A549 (cell line): ENCODE measurements around the gene CIT. TPM values are rescaled to one million over a fixed set of nuclear protein-coding genes. Genes with fewer than 3 reads are reported as not detected.

Experiments
- ATAC-seq, 2 experiments: fragments of 200-7000 bp in 1 of 2; fragments of >200 bp in 1 of 2; cut with Nextera tagmentation in 1 of 2; cut with Tn5 transposase in 1 of 2; 3 replicates each; pipeline versions ENCODE4 v1.8.0 to v1.9.1; 2018 to 2020; ENCODE audit warnings: mild to moderate bottlenecking in 1 of 2, moderate library complexity in 1 of 2
- CTCF ChIA-PET: fragments of 300-600 bp; sonication (Branson Sonifier 250); formaldehyde crosslinking; extraction: SDS; loops from one replicate; lab custom pipeline; 2021; ENCODE audit warnings: antibody characterized with exemption, inconsistent platforms; lab: Yijun Ruan, JAX
- POLR2A ChIA-PET: fragments of 350-600 bp; formaldehyde crosslinking; extraction: SDS; loops from one replicate; lab custom pipeline; 2021; ENCODE audit warnings: antibody characterized with exemption, inconsistent platforms; lab: Yijun Ruan, JAX
- DNase-seq, 2 experiments: peaks; one replicate each; pipeline versions ENCODE4 v3.0.0 to v3.0.0-alpha.2; 2011 to 2016; ENCODE audit warnings: low read depth in 1 of 2, low spot score in 1 of 2
- FAIRE-seq: peaks from 2 replicates; lab custom pipeline; 2011; peaks lifted over from hg19 to GRCh38; lab: Jason Lieb, UNC
- H3K27ac ChIP-seq, 2 experiments: fragments of >200 bp; sonication (Bioruptor Twin); formaldehyde crosslinking; 3 replicates each; pipeline ENCODE4 v1.5.1; 2016 to 2017
- H3K4me1 ChIP-seq: fragments of >200 bp; sonication (Bioruptor Twin); formaldehyde crosslinking; 3 replicates; pipeline ENCODE4 v1.6.1; 2016
- H3K4me2 ChIP-seq: fragments of >200 bp; sonication (Bioruptor Twin); formaldehyde crosslinking; 3 replicates; pipeline ENCODE4 v1.6.1; 2016
- H3K4me3 ChIP-seq: fragments of >200 bp; sonication (Bioruptor Twin); formaldehyde crosslinking; 3 replicates; pipeline ENCODE4 v1.5.1; 2016
- H3K9me3 ChIP-seq: fragments of >200 bp; sonication (Bioruptor Twin); formaldehyde crosslinking; 3 replicates; pipeline ENCODE4 v1.6.1; 2016
- BHLHE40 ChIP-seq: IDR thresholded peaks from 2 replicates; pipeline ENCODE4 v1.6.1; 2012; ENCODE audit warnings: low read depth, low read length, inconsistent platforms
- CBX8 ChIP-seq: fragments of 200-600 bp; sonication (generic); IDR thresholded peaks from 2 replicates; pipeline ENCODE4 v1.6.1; 2016
- CHD4 ChIP-seq: fragments of 200-600 bp; sonication (generic); IDR thresholded peaks from 2 replicates; pipeline ENCODE4 v1.6.1; 2016; ENCODE audit warnings: antibody characterized with exemption, mild to moderate bottlenecking, borderline replicate concordance
- MYC ChIP-seq: IDR thresholded peaks from 2 replicates; pipeline ENCODE4 v1.6.1; 2012; ENCODE audit warnings: mild to moderate bottlenecking, inconsistent platforms, low read length, improper control_type of control experiment, borderline replicate concordance
- NR3C1 ChIP-seq: fragments of >200 bp; sonication (Bioruptor Twin); formaldehyde crosslinking; IDR thresholded peaks from 3 replicates; pipeline ENCODE4 v1.6.1; 2017
- PBX3 ChIP-seq: IDR thresholded peaks from 2 replicates; pipeline ENCODE4 v1.6.1; 2012
- PHF8 ChIP-seq: fragments of 200-600 bp; sonication (generic); IDR thresholded peaks from 2 replicates; pipeline ENCODE4 v1.6.1; 2016; ENCODE audit warnings: low read depth, mild to moderate bottlenecking, antibody characterized with exemption, moderate library complexity, borderline replicate concordance
- WGBS: methylation state at CpG from one replicate; pipeline ENCODE4 v1.1.6; 2017; ENCODE audit errors: missing lambda C conversion rate; 5-methylcytosine and 5-hydroxymethylcytosine counted together
- polyA plus RNA-seq, 4 experiments: library from polyadenylated mRNA; depleted of rRNA in 3 of 4; stranded (reverse); fragments of >200 nt; fragmentation: RNase III in 1 of 4; extraction: RNeasy Plus Mini Kit Qiagen cat#74134 plus additional on column Dnase treatment in 1 of 4; gene quantifications; 2 replicates in 3 of 4; 3 replicates in 1 of 4; pipeline ENCODE4 v1.2.3, GENCODE V29; 2011 to 2017

CIT gene
- polyA plus RNA-seq, 2 of the 4 experiments (the other 2 are of a cell fraction) = 12.5 to 25.4 TPM

DNA sequence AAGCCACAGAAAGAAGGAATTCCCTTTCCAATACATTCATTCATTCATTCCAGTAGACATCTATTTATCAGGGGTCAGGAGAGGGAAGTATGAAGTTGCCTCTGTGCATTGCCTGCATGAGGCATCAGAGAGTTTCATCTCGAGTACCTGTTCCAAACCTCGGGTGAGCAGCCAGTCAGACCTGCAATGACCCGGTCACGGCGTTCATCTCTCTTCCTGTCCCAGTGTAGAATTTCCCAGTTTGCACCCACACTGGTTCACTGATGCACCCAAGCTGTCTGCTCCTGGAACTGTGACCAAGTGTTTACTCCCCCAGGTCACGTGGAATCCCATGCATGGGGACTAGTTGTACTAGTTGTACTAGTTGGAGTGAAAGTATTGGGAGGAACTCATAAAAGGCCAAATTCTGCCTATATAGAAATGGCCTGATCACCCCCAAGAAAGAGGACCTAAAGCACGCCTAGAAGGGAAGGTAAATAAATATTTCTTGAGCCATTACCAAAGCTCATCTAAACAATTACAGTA, 231.5 kb downstream of the CIT start (continued):
- TF ChIP-seq MYC (no peak), PHF8 (no peak), PBX3 (no peak)

DNA sequence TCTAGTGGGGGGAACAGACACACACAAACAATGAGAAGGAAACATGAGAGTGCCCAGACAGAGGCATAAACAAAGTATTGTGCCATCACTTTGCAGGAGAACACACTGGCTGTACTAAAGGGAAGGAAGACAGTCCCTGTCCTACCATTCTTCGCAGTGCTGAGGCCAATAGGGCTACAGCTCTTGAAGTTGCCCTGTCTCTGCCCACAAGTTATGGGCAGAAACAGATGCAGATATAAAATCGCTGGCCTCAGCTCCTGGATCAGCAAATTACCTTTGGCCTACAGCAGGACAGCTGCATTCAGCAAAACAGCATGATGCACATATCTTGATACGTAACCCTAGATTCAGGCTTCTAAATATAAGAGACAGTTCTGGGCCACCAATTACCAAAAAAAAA, 232.2 kb downstream of the CIT start:
- H3K4me2 ChIP-seq = no peak overlapping the region
- CTCF ChIA-PET = interaction anchor here (0.6 kb wide), 1 partner anchor 196 kb away, joined by 3 read pairs; no protein-coding TSS in a partner anchor
- ATAC-seq (no peak), DNase-seq (no peak), FAIRE-seq (no peak)
- H3K9me3 ChIP-seq = no peaks in the 10 kb centered on the region
- TF ChIP-seq CBX8 = no peak
- TF ChIP-seq, all 56 proteins: peak for 0
- WGBS = 41% methylated on average over 3 of the region's 3 CpGs
- POLR2A ChIA-PET = no interaction called here
- no peak overlapping the region for H3K27ac ChIP-seq
- no peak overlapping the region for H3K4me3 ChIP-seq
- H3K4me1 ChIP-seq = no peaks in the 10 kb centered on the region

GRCh38 chr12:119642986-119643385, 234.1 kb downstream of the CIT start:
- TF ChIP-seq BHLHE40 = no peak
- no peak for TF ChIP-seq NR3C1
- TF ChIP-seq CHD4 = no peak
- FAIRE-seq = no peak
- no peaks in the 10 kb centered on the region for H3K9me3 ChIP-seq
- H3K4me3 ChIP-seq = no peak overlapping the region
- no peak overlapping the region for H3K27ac ChIP-seq
- no peaks in the 10 kb centered on the region for H3K4me1 ChIP-seq
- CTCF ChIA-PET = interaction anchor here (0.9 to 1.2 kb wide), 3 partner anchors 10 to 98 kb away, joined by 3 to 4 read pairs (median 3); no protein-coding TSS in a partner anchor
- ATAC-seq = no peak; a peak in 1 of 6 replicates
- no peak for DNase-seq
- 53% methylated on average over 4 of the region's 4 CpGs for WGBS
- no peak overlapping the region for H3K4me2 ChIP-seq
- POLR2A ChIA-PET = no interaction called here

Other genes with a start within 250 kb of the CIT start
- gene PRKAB1, start 209.2 kb downstream of the CIT start, polyA plus RNA-seq (2011; rRNA removed) = 47.9 and 49.2 TPM in 2 replicates
- gene PRKAB1, start 209.2 kb downstream of the CIT start, polyA plus RNA-seq (2017; fragmentation: RNase III; extraction: RNeasy Plus Mini Kit Qiagen cat#74134 plus additional on column Dnase treatment) = 19.0 to 21.5 TPM (median 19.1 TPM) in 3 replicates
- 4.5 and 5.8 TPM in 2 replicates for gene BICDL1, start 111.9 kb upstream of the CIT start, polyA plus RNA-seq (2011; rRNA removed)
- gene BICDL1, start 111.9 kb upstream of the CIT start, polyA plus RNA-seq (2017; fragmentation: RNase III; extraction: RNeasy Plus Mini Kit Qiagen cat#74134 plus additional on column Dnase treatment) = 2.6 to 3.8 TPM (median 3.5 TPM) in 3 replicates
- 42.0 and 67.6 TPM in 2 replicates for gene RAB35, start 239.4 kb upstream of the CIT start, polyA plus RNA-seq (2011; rRNA removed)
- 44.0 to 49.5 TPM (median 47.8 TPM) in 3 replicates for gene RAB35, start 239.4 kb upstream of the CIT start, polyA plus RNA-seq (2017; fragmentation: RNase III; extraction: RNeasy Plus Mini Kit Qiagen cat#74134 plus additional on column Dnase treatment)